PC-9 (cell line): ENCODE results near the gene NCF4. TPM values are rescaled to one million over a fixed set of nuclear protein-coding genes. Genes with fewer than 3 reads are reported as not detected.

Experiments used
- BruUV-seq: library from RNA; stranded (reverse); fragments of 400-500 nt; replicated peaks from 2 replicates; lab custom pipeline; 2021; lab: Mats Ljungman, UMichigan
- CTCF ChIA-PET: fragments of 300-600 bp; sonication (Branson Sonifier 250); formaldehyde crosslinking; loops from one replicate; lab custom pipeline; 2022; ENCODE audit warnings: antibody characterized with exemption; lab: Charles Lee
- POLR2A ChIA-PET: fragments of 300-600 bp; sonication (Branson Sonifier 250); formaldehyde crosslinking; loops from one replicate; lab custom pipeline; 2022; ENCODE audit warnings: antibody characterized with exemption; ENCODE audit not compliant: unreplicated experiment; lab: Charles Lee
- DNase-seq, 2 experiments: peaks; one replicate each; pipeline versions ENCODE4 v3.0.0 to v3.0.0-alpha.2; 2015 to 2022; ENCODE audit warnings: mixed read lengths in 1 of 2
- H2AFZ ChIP-seq: fragments of 200-600 bp; sonication (generic); 2 replicates; pipeline ENCODE4 v1.8.1; 2017; ENCODE audit warnings: antibody characterized with exemption
- H3F3A ChIP-seq: fragments of 200-600 bp; sonication (generic); 2 replicates; pipeline ENCODE4 v1.8.1; 2017; ENCODE audit warnings: antibody characterized with exemption, mild to moderate bottlenecking, low read depth; ENCODE audit not compliant: insufficient read depth
- H3K27ac ChIP-seq: fragments of 200-600 bp; sonication (generic); 2 replicates; pipeline ENCODE4 v1.6.1; 2016; ENCODE audit warnings: mixed run types
- H3K27me3 ChIP-seq: fragments of 200-600 bp; sonication (generic); 2 replicates; pipeline ENCODE4 v1.6.1; 2016; ENCODE audit warnings: low read depth, mixed run types; ENCODE audit not compliant: insufficient read depth
- H3K36me3 ChIP-seq: fragments of 200-600 bp; sonication (generic); 2 replicates; pipeline ENCODE4 v1.6.1; 2016; ENCODE audit warnings: low read depth, mixed run types
- H3K4me1 ChIP-seq: fragments of 200-600 bp; sonication (generic); replicated peaks from 2 replicates; pipeline ENCODE4 v1.6.1; 2016; ENCODE audit warnings: mixed run types; ENCODE audit not compliant: insufficient read depth
- H3K4me2 ChIP-seq: fragments of 200-600 bp; sonication (generic); 2 replicates; pipeline ENCODE4 v1.6.1; 2017; ENCODE audit warnings: mixed run types
- H3K4me3 ChIP-seq: fragments of 200-600 bp; sonication (generic); 2 replicates; pipeline ENCODE4 v1.6.1; 2016; ENCODE audit warnings: mixed run types
- H3K79me2 ChIP-seq: fragments of 200-600 bp; sonication (generic); 2 replicates; pipeline ENCODE4 v1.6.1; 2017; ENCODE audit warnings: low read depth, mixed run types
- H3K9me2 ChIP-seq: fragments of 200-600 bp; sonication (generic); 2 replicates; pipeline ENCODE4 v1.8.1; 2017; ENCODE audit warnings: mild to moderate bottlenecking; ENCODE audit not compliant: insufficient read depth
- H3K9me3 ChIP-seq: fragments of 200-600 bp; sonication (generic); 2 replicates; pipeline ENCODE4 v1.8.1; 2016; ENCODE audit warnings: low read depth; ENCODE audit not compliant: insufficient read depth
- H4K20me1 ChIP-seq: fragments of 200-600 bp; sonication (generic); 2 replicates; pipeline ENCODE4 v1.8.1; 2017; ENCODE audit not compliant: insufficient read depth
- EZH2 ChIP-seq: fragments of 200-600 bp; sonication (generic); IDR thresholded peaks from 2 replicates; pipeline ENCODE4 v1.8.0; 2017; ENCODE audit warnings: antibody characterized with exemption, low read depth
- intact Hi-C: fragments of 100-400 bp; cut with micrococcal nuclease; formaldehyde crosslinking; loops from one replicate; pipeline ENCODE4 v1.10.0; 2022; ENCODE audit not compliant: unreplicated experiment
- total RNA-seq: library from RNA; stranded (reverse); gene quantifications from 2 replicates; pipeline ENCODE4 v1.2.3, GENCODE V29; 2021
- TF ChIP-seq, protein P1 (sequence below): fragments of 200-600 bp; sonication (generic); conservative IDR thresholded peaks from 2 replicates; pipeline ENCODE4 v1.6.1; 2017; ENCODE audit warnings: mixed run types, antibody characterized with exemption, mild to moderate bottlenecking, moderate library complexity

The NCF4 gene
- total RNA-seq, 1 experiment from 2014 or later, result 3.9 TPM

DNA sequence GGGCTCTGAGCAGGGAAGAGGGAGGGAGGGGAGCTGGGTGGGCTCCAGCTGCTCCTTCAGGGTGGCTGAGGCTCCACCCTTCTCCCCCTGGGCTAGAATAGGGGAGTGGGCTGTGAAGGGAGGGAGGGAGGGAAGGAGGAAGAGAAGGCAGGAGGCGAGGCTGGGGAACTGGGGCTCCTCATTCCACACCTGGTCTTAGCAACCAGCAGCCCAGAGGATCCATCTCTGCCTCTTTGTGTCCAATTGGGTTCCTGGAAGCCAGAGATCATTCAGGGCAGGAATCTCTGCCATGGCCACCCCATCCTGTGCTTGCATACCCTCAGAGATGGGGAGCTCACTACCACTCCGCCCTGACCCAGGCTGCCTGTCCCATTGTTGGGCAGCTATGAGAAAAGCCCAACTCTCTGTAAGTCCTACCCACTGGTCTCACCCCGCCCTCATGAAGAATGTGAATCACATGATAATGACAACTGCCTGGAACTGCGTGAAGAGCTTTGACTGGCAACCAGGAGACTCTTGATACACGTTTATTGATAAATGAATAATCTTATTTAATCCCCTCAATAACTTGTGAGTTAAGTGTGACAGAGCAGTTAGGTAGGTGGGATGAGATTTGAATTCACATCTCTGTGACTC is 7.9 kb downstream of the NCF4 start:
- H3K27ac ChIP-seq, result 0 out of 2 replicates have a peak overlapping the region, but pooled peaks have one; percentile 64
- no peaks in the 10 kb centered on the region for H3K79me2 ChIP-seq
- CTCF ChIA-PET, result interaction anchor here (0.6 to 0.8 kb wide), 2 partner anchors 24 to 149 kb away, joined by 4 to 8 read pairs; no protein-coding TSS in a partner anchor
- POLR2A ChIA-PET, result interaction anchor here (0.5 to 0.7 kb wide), 2 partner anchors 11 to 92 kb away, joined by 3 to 4 read pairs; no protein-coding TSS in a partner anchor
- H3K4me2 ChIP-seq, result peak overlapping the region; percentile 71
- peak in 1 of 2 experiments; percentile 50 for DNase-seq
- peaks cover 34% of the 10 kb centered on the region for H3F3A ChIP-seq
- no peaks in the 10 kb centered on the region for H4K20me1 ChIP-seq
- H3K9me3 ChIP-seq, result no peaks in the 10 kb centered on the region
- H3K4me3 ChIP-seq, result peak overlapping the region; percentile 21; the same call in 1 of the 2 replicates
- H3K36me3 ChIP-seq, result no peaks in the 10 kb centered on the region
- no peaks in the 10 kb centered on the region for H3K27me3 ChIP-seq
- BruUV-seq, result no TSS peak
- peaks cover 51% of the 10 kb centered on the region for H3K4me1 ChIP-seq
- no peaks in the 10 kb centered on the region for H3K9me2 ChIP-seq
- no peak for TF ChIP-seq EZH2
- no peak overlapping the region for H2AFZ ChIP-seq
- intact Hi-C loops, result no loop called here

DNA sequence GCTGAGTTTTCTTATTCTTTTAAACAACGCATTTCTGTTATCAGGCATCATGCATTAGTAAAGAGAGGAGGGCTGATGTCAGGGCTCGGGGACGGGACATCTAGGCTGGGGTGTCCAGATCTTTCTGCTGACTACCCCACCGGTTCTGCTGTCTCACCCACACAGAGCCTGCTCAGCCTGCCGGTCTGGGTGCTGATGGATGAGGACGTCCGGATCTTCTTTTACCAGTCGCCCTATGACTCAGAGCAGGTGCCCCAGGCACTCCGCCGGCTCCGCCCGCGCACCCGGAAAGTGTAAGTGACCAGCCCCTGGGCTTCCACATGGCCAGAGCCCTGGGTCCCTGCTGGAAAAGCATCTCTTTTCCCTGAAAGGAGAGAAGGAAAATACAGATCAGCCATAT is 9.4 kb downstream of the NCF4 start:
- Histone ChIP-seq H3F3A (peaks cover 50% of the 10 kb centered on the region), H3K4me1 (peaks cover 61% of the 10 kb centered on the region), H3K9me2 (no peaks in the 10 kb centered on the region), H3K36me3 (no peaks in the 10 kb centered on the region), H3K27ac (peak overlapping the region; percentile 64), H3K27me3 (no peaks in the 10 kb centered on the region), H4K20me1 (no peaks in the 10 kb centered on the region), H3K9me3 (no peaks in the 10 kb centered on the region), H3K4me3 (peak overlapping the region; percentile 21; the same call in 1 of the 2 replicates), H2AFZ (no peak overlapping the region), H3K4me2 (peak overlapping the region; percentile 71), H3K79me2 (no peaks in the 10 kb centered on the region)
- BruUV-seq, result no TSS peak
- ChIA-PET CTCF (interaction anchor here (0.6 to 2.1 kb wide), 4 partner anchors 10 to 192 kb away, joined by 3 to 11 read pairs (median 4); partner anchors contain the start of genes MPST and TST), POLR2A (no interaction called here)
- DNase-seq, result peak; percentile 92 to 94
- intact Hi-C loops, result loop anchor here (2.0 to 5.0 kb wide), 4 partner anchors 42 to 327 kb away; partner anchors contain the start of gene CSF2RB
- TF ChIP-seq, protein P1, sequence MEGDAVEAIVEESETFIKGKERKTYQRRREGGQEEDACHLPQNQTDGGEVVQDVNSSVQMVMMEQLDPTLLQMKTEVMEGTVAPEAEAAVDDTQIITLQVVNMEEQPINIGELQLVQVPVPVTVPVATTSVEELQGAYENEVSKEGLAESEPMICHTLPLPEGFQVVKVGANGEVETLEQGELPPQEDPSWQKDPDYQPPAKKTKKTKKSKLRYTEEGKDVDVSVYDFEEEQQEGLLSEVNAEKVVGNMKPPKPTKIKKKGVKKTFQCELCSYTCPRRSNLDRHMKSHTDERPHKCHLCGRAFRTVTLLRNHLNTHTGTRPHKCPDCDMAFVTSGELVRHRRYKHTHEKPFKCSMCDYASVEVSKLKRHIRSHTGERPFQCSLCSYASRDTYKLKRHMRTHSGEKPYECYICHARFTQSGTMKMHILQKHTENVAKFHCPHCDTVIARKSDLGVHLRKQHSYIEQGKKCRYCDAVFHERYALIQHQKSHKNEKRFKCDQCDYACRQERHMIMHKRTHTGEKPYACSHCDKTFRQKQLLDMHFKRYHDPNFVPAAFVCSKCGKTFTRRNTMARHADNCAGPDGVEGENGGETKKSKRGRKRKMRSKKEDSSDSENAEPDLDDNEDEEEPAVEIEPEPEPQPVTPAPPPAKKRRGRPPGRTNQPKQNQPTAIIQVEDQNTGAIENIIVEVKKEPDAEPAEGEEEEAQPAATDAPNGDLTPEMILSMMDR, result no peak
- TF ChIP-seq EZH2, result no peak

DNA sequence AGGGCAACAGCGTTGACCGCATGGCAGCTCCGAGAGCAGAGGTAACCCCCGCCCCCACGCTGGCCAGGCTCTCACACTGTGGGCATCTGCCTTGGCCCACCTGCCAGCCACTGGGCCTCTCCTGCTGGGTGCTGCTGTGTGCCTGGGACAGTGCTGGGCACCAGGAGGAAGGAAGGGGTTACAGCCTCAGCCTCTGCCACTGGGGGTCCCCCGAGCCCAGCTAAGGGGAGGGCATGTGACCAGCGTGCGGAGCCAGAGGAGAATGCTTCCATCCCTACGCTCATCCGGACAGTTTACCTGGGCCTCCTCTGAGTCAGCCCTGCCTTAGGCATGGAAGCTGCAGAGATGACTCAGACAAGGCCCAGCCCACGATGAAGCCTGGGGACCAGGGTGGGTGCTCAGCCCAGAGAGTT is 10.9 kb downstream of the NCF4 start:
- Histone ChIP-seq H3K4me1 (peaks cover 63% of the 10 kb centered on the region), H3K9me2 (no peaks in the 10 kb centered on the region), H3K27me3 (no peaks in the 10 kb centered on the region), H3K4me3 (peak overlapping the region; percentile 6; the same call in 1 of the 2 replicates), H3K79me2 (no peaks in the 10 kb centered on the region), H3K4me2 (peak overlapping the region; percentile 71), H3K36me3 (no peaks in the 10 kb centered on the region), H3K27ac (peak overlapping the region; percentile 64), H3K9me3 (no peaks in the 10 kb centered on the region), H4K20me1 (no peaks in the 10 kb centered on the region), H3F3A (peaks cover 53% of the 10 kb centered on the region), H2AFZ (peak overlapping the region; percentile 63)
- TF ChIP-seq EZH2, result no peak
- TF ChIP-seq, protein P1, result peak; percentile 45; the same call in 1 of the 2 replicates
- POLR2A ChIA-PET, result no interaction called here
- DNase-seq, result peak; percentile 74 to 88
- CTCF ChIA-PET, result interaction anchor here (0.6 to 2.1 kb wide), 3 partner anchors 10 to 497 kb away, joined by 3 to 11 read pairs (median 3); no protein-coding TSS in a partner anchor
- intact Hi-C loops, result loop anchor here (2.0 to 5.0 kb wide), 4 partner anchors 41 to 325 kb away; partner anchors contain the start of gene CSF2RB
- BruUV-seq, result no TSS peak
